AG04449 (cell line): ENCODE data around the gene EIF2B5.

Experiments
- CTCF ChIA-PET: fragments of 350-600 bp; formaldehyde crosslinking; extraction: SDS; loops from one replicate; lab custom pipeline; 2021; ENCODE audit warnings: antibody characterized with exemption; lab: Yijun Ruan, JAX
- POLR2A ChIA-PET: fragments of 400-600, 350-600 bp; formaldehyde crosslinking; extraction: SDS; loops from one replicate; lab custom pipeline; 2020; ENCODE audit warnings: antibody characterized with exemption, inconsistent platforms; lab: Yijun Ruan, JAX
- DNase-seq: peaks from one replicate; pipeline ENCODE4 v3.0.0-alpha.2; 2010; ENCODE audit warnings: low read depth, low spot score
- H3K4me3 ChIP-seq: 2 replicates; pipeline ENCODE4 v1.5.1; 2011; ENCODE audit warnings: low read depth, mild to moderate bottlenecking, control low read depth, low read length
- TF ChIP-seq, protein P1 (sequence below): IDR thresholded peaks from one replicate; pipeline ENCODE4 v1.5.1; 2011; ENCODE audit warnings: mild to moderate bottlenecking, moderate library complexity, low read length, control low read depth, inconsistent platforms; ENCODE audit not compliant: insufficient read depth; ENCODE audit errors: missing control alignments

The EIF2B5 gene

DNA sequence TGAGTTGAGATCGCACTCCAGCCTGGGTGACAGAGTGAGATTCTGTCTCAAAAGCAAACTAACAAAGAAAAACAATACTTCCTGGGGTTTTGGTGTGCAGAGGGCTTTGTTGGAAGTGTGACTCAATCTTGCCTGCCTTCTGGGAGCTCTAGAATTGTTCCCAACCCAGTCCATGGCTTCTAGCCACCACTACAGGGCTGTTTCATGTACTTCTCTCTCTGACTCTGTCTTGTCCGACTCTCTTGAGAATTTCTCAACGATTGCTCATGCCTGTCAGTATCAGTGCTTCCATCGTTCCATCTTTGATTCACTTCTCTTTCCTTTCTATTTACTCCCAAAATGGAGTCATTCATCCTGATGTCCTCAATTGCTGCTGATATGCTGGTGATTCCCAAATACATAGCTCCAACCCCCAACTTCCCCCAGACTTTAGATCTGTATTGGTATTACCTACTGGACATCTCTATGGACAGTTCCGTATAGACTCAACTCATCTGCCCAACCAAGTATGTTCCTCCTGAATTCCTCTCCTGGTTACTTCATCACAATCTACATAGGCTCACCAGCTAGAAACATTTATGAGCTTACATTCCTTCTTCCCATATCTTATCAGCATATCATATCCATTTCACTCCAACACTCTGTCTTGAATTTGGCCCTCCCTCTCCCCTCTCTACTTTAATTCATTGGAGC lies 37.7 kb downstream of the EIF2B5 start:
- TF ChIP-seq, protein P1, sequence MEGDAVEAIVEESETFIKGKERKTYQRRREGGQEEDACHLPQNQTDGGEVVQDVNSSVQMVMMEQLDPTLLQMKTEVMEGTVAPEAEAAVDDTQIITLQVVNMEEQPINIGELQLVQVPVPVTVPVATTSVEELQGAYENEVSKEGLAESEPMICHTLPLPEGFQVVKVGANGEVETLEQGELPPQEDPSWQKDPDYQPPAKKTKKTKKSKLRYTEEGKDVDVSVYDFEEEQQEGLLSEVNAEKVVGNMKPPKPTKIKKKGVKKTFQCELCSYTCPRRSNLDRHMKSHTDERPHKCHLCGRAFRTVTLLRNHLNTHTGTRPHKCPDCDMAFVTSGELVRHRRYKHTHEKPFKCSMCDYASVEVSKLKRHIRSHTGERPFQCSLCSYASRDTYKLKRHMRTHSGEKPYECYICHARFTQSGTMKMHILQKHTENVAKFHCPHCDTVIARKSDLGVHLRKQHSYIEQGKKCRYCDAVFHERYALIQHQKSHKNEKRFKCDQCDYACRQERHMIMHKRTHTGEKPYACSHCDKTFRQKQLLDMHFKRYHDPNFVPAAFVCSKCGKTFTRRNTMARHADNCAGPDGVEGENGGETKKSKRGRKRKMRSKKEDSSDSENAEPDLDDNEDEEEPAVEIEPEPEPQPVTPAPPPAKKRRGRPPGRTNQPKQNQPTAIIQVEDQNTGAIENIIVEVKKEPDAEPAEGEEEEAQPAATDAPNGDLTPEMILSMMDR = no peak
- peak; percentile 58 for DNase-seq
- POLR2A ChIA-PET = interaction anchor here (0.6 to 1.8 kb wide), 3 partner anchors 13 to 128 kb away, joined by 5 to 6 read pairs (median 6); partner anchors contain the start of genes ABCF3 and DVL3
- H3K4me3 ChIP-seq = no peak overlapping the region
- CTCF ChIA-PET = interaction anchor here (0.9 to 2.3 kb wide), 7 partner anchors 12 to 277 kb away, joined by 3 to 10 read pairs (median 4); partner anchors contain the start of gene EEF1AKMT4

DNA sequence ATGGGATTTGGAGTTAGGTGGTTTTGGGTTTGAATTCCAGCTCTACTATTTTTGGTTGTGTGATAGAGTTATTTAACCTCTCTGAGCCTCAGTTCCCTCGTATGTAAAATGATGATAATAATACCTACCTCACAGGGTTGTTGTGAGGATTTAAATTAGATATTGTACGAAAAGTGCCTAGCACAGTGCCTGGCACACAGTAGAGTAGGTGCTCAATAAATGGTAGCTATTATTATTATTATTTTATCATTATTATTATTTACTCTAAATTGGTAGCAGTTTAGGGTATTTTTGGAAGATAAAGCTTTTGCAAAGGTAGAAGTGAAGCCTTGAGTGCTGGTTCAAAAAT lies 38.2 kb downstream of the EIF2B5 start:
- ChIA-PET CTCF (interaction anchor here (1.2 to 2.3 kb wide), 5 partner anchors 13 to 277 kb away, joined by 3 to 10 read pairs (median 6); partner anchors contain the start of gene EEF1AKMT4), POLR2A (interaction anchor here (0.6 to 1.8 kb wide), 2 partner anchors 12 to 128 kb away, joined by 6 read pairs; partner anchors contain the start of gene ABCF3)
- H3K4me3 ChIP-seq = no peak overlapping the region
- TF ChIP-seq, protein P1 = no peak
- no peak for DNase-seq

- TF ChIP-seq, protein P1 = no peak
- H3K4me3 ChIP-seq = no peak overlapping the region
- CTCF ChIA-PET = interaction anchor here (1.2 to 2.3 kb wide), 3 partner anchors 13 to 76 kb away, joined by 3 to 10 read pairs (median 3); partner anchors contain the start of gene EEF1AKMT4
- POLR2A ChIA-PET = interaction anchor here (0.6 to 1.6 kb wide), 3 partner anchors 19 to 39 kb away, joined by 3 to 6 read pairs (median 5); partner anchors contain the start of gene EIF2B5
- no peak for DNase-seq
These were observed 39.1 kb downstream of the EIF2B5 start for GRCh38 chr3:184174284-184174645.

GRCh38 chr3:184174646-184175492 lies 39.7 kb downstream of the EIF2B5 start, which contains the start of gene AP2M1:
Gene AP2M1 (plus strand): TSS chr3:184174855. CDS start chr3:184176994, 2,139 bp downstream.
- peak; percentile 95 for DNase-seq
- POLR2A ChIA-PET = interaction anchor here (0.7 to 1.6 kb wide), 3 partner anchors 14 to 40 kb away, joined by 3 to 6 read pairs (median 3); partner anchors contain the start of gene EIF2B5
- TF ChIP-seq, protein P1 = no peak
- peak within 1 kb of the TSS; percentile 99 for H3K4me3 ChIP-seq
- CTCF ChIA-PET = interaction anchor here (1.3 to 2.3 kb wide), 2 partner anchors 14 to 75 kb away, joined by 3 to 10 read pairs; partner anchors contain the start of gene EEF1AKMT4

DNA sequence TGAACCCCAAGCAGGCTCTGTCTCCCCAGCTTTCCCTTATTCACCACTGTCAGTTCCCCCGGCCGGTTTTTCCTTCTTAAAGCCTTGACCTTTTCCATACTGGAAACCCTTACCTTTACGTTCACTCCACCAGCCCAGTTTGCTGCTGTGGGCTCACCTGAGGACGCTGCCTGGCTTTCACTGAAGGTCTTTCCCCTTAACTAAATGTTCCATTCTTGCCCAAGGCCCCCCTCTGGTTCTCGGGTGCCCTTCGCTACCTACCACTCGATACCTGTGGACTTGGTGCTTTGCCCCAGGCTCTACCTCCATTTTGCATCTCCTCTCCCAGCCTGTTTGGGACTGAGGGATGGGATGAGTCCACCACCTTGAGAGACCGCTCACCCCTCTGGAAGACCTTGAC lies 40.3 kb downstream of the EIF2B5 start:
- no peak for DNase-seq
- ChIA-PET CTCF (interaction anchor here (1.3 kb wide), 1 partner anchor 15 kb away, joined by 3 read pairs; no protein-coding TSS in a partner anchor), POLR2A (interaction anchor here (0.7 to 2.4 kb wide), 4 partner anchors 10 to 40 kb away, joined by 3 to 43 read pairs (median 6); partner anchors contain the start of genes ABCF3, DVL3 and EIF2B5)
- TF ChIP-seq, protein P1 = no peak
- peak overlapping the region; percentile 99 for H3K4me3 ChIP-seq
